ENCODE results near the gene TK2.

Gene TK2

DNA sequence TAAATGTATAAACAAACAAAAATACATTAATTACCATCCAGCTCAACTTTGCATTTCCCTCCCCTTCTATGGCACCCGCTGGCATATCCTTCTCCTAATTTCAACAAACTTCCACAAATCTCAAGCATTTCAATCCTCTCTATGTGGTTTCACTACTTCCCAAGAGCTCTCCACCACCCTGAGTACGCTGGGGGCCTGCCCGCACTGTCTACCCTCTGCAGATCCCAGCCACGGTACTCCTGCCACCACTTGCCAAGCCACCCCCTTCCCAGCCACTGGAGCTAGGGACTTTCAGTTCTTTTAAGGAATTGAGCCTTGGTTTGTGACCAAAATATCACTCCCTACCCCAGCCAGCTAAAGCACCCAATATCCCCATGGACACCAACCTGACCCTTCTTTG, 1.9 kb downstream of the TK2 start:
- TF ChIP-seq, protein P1, sequence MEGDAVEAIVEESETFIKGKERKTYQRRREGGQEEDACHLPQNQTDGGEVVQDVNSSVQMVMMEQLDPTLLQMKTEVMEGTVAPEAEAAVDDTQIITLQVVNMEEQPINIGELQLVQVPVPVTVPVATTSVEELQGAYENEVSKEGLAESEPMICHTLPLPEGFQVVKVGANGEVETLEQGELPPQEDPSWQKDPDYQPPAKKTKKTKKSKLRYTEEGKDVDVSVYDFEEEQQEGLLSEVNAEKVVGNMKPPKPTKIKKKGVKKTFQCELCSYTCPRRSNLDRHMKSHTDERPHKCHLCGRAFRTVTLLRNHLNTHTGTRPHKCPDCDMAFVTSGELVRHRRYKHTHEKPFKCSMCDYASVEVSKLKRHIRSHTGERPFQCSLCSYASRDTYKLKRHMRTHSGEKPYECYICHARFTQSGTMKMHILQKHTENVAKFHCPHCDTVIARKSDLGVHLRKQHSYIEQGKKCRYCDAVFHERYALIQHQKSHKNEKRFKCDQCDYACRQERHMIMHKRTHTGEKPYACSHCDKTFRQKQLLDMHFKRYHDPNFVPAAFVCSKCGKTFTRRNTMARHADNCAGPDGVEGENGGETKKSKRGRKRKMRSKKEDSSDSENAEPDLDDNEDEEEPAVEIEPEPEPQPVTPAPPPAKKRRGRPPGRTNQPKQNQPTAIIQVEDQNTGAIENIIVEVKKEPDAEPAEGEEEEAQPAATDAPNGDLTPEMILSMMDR (IDR thresholded peaks at IDR 0.05): no peak
- Histone ChIP-seq H3K4me3 (ENCODE audit: low read depth, low read length) (no peak overlapping the region), H3K9me3 (ENCODE audit: control insufficient read depth, low read length) (no peaks in the 10 kb centered on the region), H3K9ac (no peak overlapping the region), H3K4me2 (ENCODE audit: low read length) (no peak overlapping the region), H3K4me1 (peaks cover 15% of the 10 kb centered on the region), H3K27me3 (ENCODE audit: control insufficient read depth, insufficient read depth, low read length) (no peaks in the 10 kb centered on the region), H3K79me2 (peaks cover 6% of the 10 kb centered on the region), H3K27ac (peak overlapping the region; percentile 83), H2AFZ (no peak overlapping the region), H3K36me3 (ENCODE audit: control insufficient read depth, insufficient read depth, low read length) (no peaks in the 10 kb centered on the region)

DNA sequence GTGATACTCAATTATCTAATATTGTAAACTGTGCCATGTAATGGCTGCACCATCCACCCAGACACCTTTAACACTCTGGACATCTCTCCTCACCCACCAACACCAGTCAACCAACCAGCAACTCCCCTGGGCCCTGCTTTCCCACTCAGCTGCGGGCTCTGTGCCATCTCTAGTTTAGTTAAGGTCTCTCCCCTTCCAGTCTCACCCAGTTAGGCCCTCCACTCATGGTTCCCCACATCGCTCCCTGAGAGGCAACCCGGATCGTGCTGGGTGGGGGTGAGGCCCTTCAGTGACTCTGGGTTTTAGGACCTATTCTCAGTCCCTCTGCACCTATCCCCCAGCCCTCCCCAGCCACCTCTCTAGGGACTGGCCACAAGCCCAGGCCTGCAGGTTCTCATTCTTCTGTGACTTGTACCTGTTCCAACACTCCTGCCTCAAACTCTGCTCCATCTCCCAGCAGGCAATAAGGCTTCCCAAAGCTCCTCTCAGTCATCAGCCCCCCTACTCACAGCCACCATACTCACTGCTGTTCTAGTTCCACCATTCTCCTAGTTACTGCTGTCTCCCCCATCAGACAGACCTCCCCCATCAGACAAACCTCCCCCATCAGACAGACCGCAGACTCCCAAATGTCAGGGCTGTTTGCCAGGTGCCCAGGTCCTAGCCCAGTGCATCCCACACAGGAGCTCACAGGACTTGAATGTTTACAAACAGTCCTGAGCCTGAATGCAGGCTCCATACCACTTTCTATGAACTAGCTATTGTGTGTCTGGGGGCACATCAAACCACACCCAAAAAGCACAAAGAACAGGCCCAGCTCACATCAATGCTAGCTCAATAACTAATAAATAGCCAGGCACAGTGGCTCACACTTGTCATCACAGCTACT, 2.6 kb downstream of the TK2 start:
- Histone ChIP-seq H3K79me2 (peaks cover 4% of the 10 kb centered on the region), H3K9me3 (ENCODE audit: control insufficient read depth, low read length) (no peaks in the 10 kb centered on the region), H3K36me3 (ENCODE audit: control insufficient read depth, insufficient read depth, low read length) (no peaks in the 10 kb centered on the region), H3K4me3 (ENCODE audit: low read depth, low read length) (no peak overlapping the region), H3K9ac (no peak overlapping the region), H3K4me1 (peaks cover 15% of the 10 kb centered on the region), H3K4me2 (ENCODE audit: low read length) (no peak overlapping the region), H3K27ac (no peak overlapping the region), H2AFZ (no peak overlapping the region), H3K27me3 (ENCODE audit: control insufficient read depth, insufficient read depth, low read length) (no peaks in the 10 kb centered on the region)
- TF ChIP-seq, protein P1 (IDR thresholded peaks at IDR 0.05): no peak

DNA sequence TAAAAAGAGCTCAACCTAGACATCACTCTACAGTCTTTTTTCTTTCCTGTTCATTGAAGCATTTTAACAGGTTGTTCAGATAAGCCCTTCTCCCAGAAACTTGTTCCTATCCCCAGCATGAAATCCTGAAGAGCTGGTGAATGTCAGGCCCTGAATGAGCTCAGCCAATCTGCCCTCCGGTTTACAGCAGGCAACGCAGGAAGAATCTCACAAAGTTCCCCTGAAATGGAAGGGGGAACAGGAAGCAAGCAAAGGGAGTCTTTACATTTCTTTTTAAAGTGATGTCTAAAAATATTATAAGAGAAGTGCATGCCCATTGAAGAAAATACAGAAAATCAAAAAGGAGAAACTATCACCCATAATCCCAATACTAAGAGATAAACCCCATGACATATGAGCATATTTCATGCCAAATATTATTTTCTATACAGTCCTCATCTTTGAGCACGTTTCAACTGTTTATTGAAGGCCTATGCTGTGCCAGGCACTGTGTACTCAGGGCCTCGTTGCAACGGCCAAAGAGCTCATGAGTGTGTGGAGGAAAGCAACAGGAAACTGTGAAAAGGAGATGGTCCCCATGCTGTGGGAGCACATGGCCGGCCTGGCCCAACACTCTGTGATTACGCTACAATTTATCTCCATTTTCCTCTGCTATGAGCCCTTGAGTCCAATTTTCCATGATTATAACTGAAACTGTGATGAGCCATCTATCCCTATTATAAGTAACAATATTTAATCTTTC, 5.7 kb downstream of the TK2 start:
- no peaks in the 10 kb centered on the region for H3K36me3 ChIP-seq (ENCODE audit: control insufficient read depth, insufficient read depth, low read length)

DNA sequence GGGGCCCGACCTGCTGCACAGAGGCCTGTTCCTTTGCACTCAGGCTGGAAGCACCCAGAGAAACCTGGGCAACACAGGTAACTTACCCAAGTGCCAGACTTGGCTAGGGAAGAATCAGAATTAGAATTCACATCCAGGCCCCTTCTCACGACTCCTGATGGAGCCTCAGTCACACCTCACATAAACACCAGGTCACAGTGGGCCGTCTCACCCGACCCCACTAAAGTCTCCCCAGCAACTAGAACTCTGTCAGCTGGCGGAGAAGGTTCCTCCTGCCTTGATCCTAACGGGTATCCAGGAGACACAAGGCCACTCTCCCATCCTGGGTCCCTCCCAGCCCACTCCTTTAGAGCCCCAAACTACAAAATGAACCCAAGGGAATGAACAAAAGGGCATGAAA, 6.4 kb downstream of the TK2 start:
- no peaks in the 10 kb centered on the region for H3K4me1 ChIP-seq
- H3K79me2 ChIP-seq: no peaks in the 10 kb centered on the region
- no peak overlapping the region for H3K4me2 ChIP-seq (ENCODE audit: low read length)
- H3K36me3 ChIP-seq (ENCODE audit: control insufficient read depth, insufficient read depth, low read length): no peaks in the 10 kb centered on the region
- no peak overlapping the region for H3K27ac ChIP-seq
- H3K9me3 ChIP-seq (ENCODE audit: control insufficient read depth, low read length): no peaks in the 10 kb centered on the region
- H3K27me3 ChIP-seq (ENCODE audit: control insufficient read depth, insufficient read depth, low read length): no peaks in the 10 kb centered on the region
- TF ChIP-seq, protein P1 (IDR thresholded peaks at IDR 0.05): no peak
- H3K9ac ChIP-seq: no peak overlapping the region
- no peak overlapping the region for H3K4me3 ChIP-seq (ENCODE audit: low read depth, low read length)
- H2AFZ ChIP-seq: no peak overlapping the region

More for the DNA sequence above, 5.7 kb downstream of the TK2 start:
- Histone ChIP-seq H3K27me3 (ENCODE audit: control insufficient read depth, insufficient read depth, low read length) (no peaks in the 10 kb centered on the region), H3K9me3 (ENCODE audit: control insufficient read depth, low read length) (no peaks in the 10 kb centered on the region), H3K27ac (no peak overlapping the region), H3K79me2 (no peaks in the 10 kb centered on the region), H3K4me2 (ENCODE audit: low read length) (no peak overlapping the region), H3K9ac (no peak overlapping the region), H3K4me1 (peaks cover 6% of the 10 kb centered on the region), H3K4me3 (ENCODE audit: low read depth, low read length) (no peak overlapping the region), H2AFZ (no peak overlapping the region)
- TF ChIP-seq, protein P1 (IDR thresholded peaks at IDR 0.05): no peak
